HCT116 (cell line): ENCODE data around the gene RARG. TPM values are rescaled to one million over a fixed set of nuclear protein-coding genes. Genes with fewer than 3 reads are reported as not detected.

ENCODE experiments used
- ATAC-seq: fragments of 200-7000 bp; cut with Tn5 transposase; 2 replicates; pipeline ENCODE4 v1.9.1; 2020; ENCODE audit warnings: mild to moderate bottlenecking, moderate library complexity
- BruUV-seq: library from RNA; stranded (reverse); fragments of 400-500 nt; replicated peaks from 2 replicates; lab custom pipeline; 2021; lab: Mats Ljungman, UMichigan
- CTCF ChIA-PET: fragments of 300-600 bp; sonication (Branson Sonifier 250); formaldehyde crosslinking; loops from one replicate; lab custom pipeline; 2021; ENCODE audit warnings: antibody characterized with exemption; lab: Charles Lee
- POLR2A ChIA-PET: fragments of 300-600, 350-600 bp; sonication (Branson Sonifier 250); formaldehyde crosslinking; loops from one replicate; lab custom pipeline; 2021; ENCODE audit warnings: antibody characterized with exemption; lab: Charles Lee
- RAD21 ChIA-PET, 2 experiments: fragments of 300-600 bp; sonication (Branson Sonifier 250); formaldehyde crosslinking; loops; one replicate each; lab custom pipeline; 2023; ENCODE audit warnings: low total read pairs in 2 of 2; ENCODE audit not compliant: uncharacterized antibody in 2 of 2, unreplicated experiment in 2 of 2, low non-redundant PET in 1 of 2; lab: Charles Lee
- DNase-seq: peaks from one replicate; pipeline ENCODE4 v3.0.0-alpha.2; 2010; ENCODE audit warnings: low read depth, low spot score
- H2AFZ ChIP-seq: fragments of 200-600 bp; shearing (Covaris generic), sonication (generic); 2 replicates; pipeline ENCODE4 v1.6.1; 2017; ENCODE audit warnings: low read depth, mixed run types, mixed read lengths, antibody characterized with exemption, low read length; ENCODE audit not compliant: poor library complexity, severe bottlenecking
- H3K27ac ChIP-seq: 2 replicates; pipeline ENCODE4 v1.5.1; 2012; ENCODE audit warnings: low read depth, low read length
- H3K27me3 ChIP-seq: fragments of 200-600 bp; sonication (generic); 2 replicates; pipeline ENCODE4 v1.6.1; 2016; ENCODE audit warnings: mixed run types, low read length, mixed read lengths; ENCODE audit not compliant: insufficient read depth
- H3K36me3 ChIP-seq, 2 experiments: fragments of 200-500 bp in 1 of 2; fragments of 200-600 bp in 1 of 2; sonication (Bioruptor generic) in 1 of 2; sonication (generic) in 1 of 2; 2 replicates each; pipeline versions ENCODE4 v1.5.1 to v1.6.1; 2014 to 2016; ENCODE audit warnings: low read length in 2 of 2, inconsistent platforms in 1 of 2, mixed read lengths in 1 of 2, mixed run types in 1 of 2; ENCODE audit not compliant: insufficient read depth in 2 of 2, control insufficient read depth in 1 of 2
- H3K4me1 ChIP-seq, 2 experiments: fragments of 200-600 bp in 1 of 2; sonication (generic) in 1 of 2; 2 replicates each; pipeline versions ENCODE4 v1.5.1 to v1.6.1; 2012 to 2017; ENCODE audit warnings: low read length in 2 of 2, inconsistent platforms in 1 of 2, mild to moderate bottlenecking in 1 of 2, mixed read lengths in 1 of 2, mixed run types in 1 of 2, moderate library complexity in 1 of 2; ENCODE audit not compliant: insufficient read depth in 2 of 2, control insufficient read depth in 1 of 2
- H3K4me2 ChIP-seq: fragments of 200-600 bp; sonication (generic); 2 replicates; pipeline ENCODE4 v1.6.1; 2017; ENCODE audit warnings: mixed run types, low read length, mixed read lengths
- H3K4me3 ChIP-seq, 2 experiments: fragments of 200-600 bp in 1 of 2; sonication (generic) in 1 of 2; replicated peaks in 1 of 2; 2 replicates each; pipeline ENCODE4 v1.5.1; 2011 to 2016; ENCODE audit warnings: low read length in 2 of 2, control low read depth in 1 of 2, low read depth in 1 of 2, mild to moderate bottlenecking in 1 of 2, mixed read lengths in 1 of 2, mixed run types in 1 of 2
- H3K79me2 ChIP-seq: fragments of 200-600 bp; sonication (generic); 2 replicates; pipeline ENCODE4 v1.6.1; 2017; ENCODE audit warnings: mild to moderate bottlenecking, mixed run types, low read length, moderate library complexity, mixed read lengths; ENCODE audit not compliant: insufficient read depth
- H3K9ac ChIP-seq: fragments of 200-600 bp; sonication (generic); 2 replicates; pipeline ENCODE4 v1.6.1; 2016; ENCODE audit warnings: low read length, mixed read lengths
- H3K9me2 ChIP-seq: fragments of 200-600 bp; sonication (generic), shearing (Covaris generic); 2 replicates; pipeline ENCODE4 v1.6.1; 2017; ENCODE audit warnings: mixed run types, mild to moderate bottlenecking, moderate library complexity; ENCODE audit not compliant: insufficient read depth
- H3K9me3 ChIP-seq, 2 experiments: fragments of 200-500 bp in 1 of 2; fragments of 200-600 bp in 1 of 2; sonication (Bioruptor generic) in 1 of 2; sonication (generic) in 1 of 2; 2 replicates each; pipeline ENCODE4 v1.6.1; 2014 to 2017; ENCODE audit warnings: low read length in 2 of 2, mixed read lengths in 2 of 2, inconsistent platforms in 1 of 2, low read depth in 1 of 2, mild to moderate bottlenecking in 1 of 2, mixed run types in 1 of 2, moderate library complexity in 1 of 2; ENCODE audit not compliant: control insufficient read depth in 1 of 2, insufficient read depth in 1 of 2
- H4K20me1 ChIP-seq: fragments of 200-600 bp; sonication (generic), shearing (Covaris generic); 2 replicates; pipeline ENCODE4 v1.6.1; 2017; ENCODE audit warnings: mixed run types, mild to moderate bottlenecking, moderate library complexity; ENCODE audit not compliant: insufficient read depth
- CBX3 ChIP-seq: IDR thresholded peaks from 2 replicates; pipeline ENCODE4 v1.6.1; 2012; ENCODE audit warnings: low read depth
- CTCF ChIP-seq, 3 experiments: fragments of 200-600 bp in 1 of 3; sonication (generic) in 1 of 3; IDR thresholded peaks in 2 of 3; conservative IDR thresholded peaks in 1 of 3; 2 replicates each; pipeline ENCODE4 v1.5.1; 2012 to 2017; ENCODE audit warnings: low read depth in 2 of 3, low read length in 2 of 3, antibody characterized with exemption in 1 of 3, borderline replicate concordance in 1 of 3, control low read depth in 1 of 3, mild to moderate bottlenecking in 1 of 3, mixed read lengths in 1 of 3, mixed run types in 1 of 3, moderate library complexity in 1 of 3; ENCODE audit not compliant: insufficient read depth in 1 of 3
- EGR1 ChIP-seq: IDR thresholded peaks from 2 replicates; pipeline ENCODE4 v1.6.1; 2012; ENCODE audit warnings: low read depth
- ELF1 ChIP-seq: IDR thresholded peaks from 2 replicates; pipeline ENCODE4 v1.6.1; 2012; ENCODE audit warnings: low read depth, borderline replicate concordance
- EZH2 ChIP-seq: fragments of 200-600 bp; sonication (generic); IDR thresholded peaks from 2 replicates; pipeline ENCODE4 v1.6.1; 2017; ENCODE audit warnings: antibody characterized with exemption, mixed run types
- EZH2phosphoT487 ChIP-seq: fragments of 200-600 bp; IDR thresholded peaks from 2 replicates; pipeline ENCODE4 v1.6.1; 2018; ENCODE audit warnings: antibody characterized with exemption, borderline replicate concordance
- POLR2A ChIP-seq: IDR thresholded peaks from 2 replicates; pipeline ENCODE4 v1.7.0; 2011; ENCODE audit warnings: borderline replicate concordance; ENCODE audit not compliant: insufficient read depth, insufficient read length; ENCODE audit errors: extremely low read depth
- RAD21 ChIP-seq: IDR thresholded peaks from 2 replicates; pipeline ENCODE4 v1.6.1; 2012; ENCODE audit warnings: low read depth, mild to moderate bottlenecking
- SIN3A ChIP-seq: IDR thresholded peaks from 2 replicates; pipeline ENCODE4 v1.6.1; 2012; ENCODE audit warnings: low read depth
- SRF ChIP-seq: IDR thresholded peaks from 2 replicates; pipeline ENCODE4 v1.6.1; 2012; ENCODE audit warnings: low read depth
- TCF7L2 ChIP-seq: IDR thresholded peaks from 2 replicates; pipeline ENCODE4 v1.7.0; 2011; ENCODE audit warnings: borderline replicate concordance, inconsistent platforms; ENCODE audit not compliant: insufficient read depth, insufficient read length; ENCODE audit errors: extremely low read depth
- ZFX ChIP-seq: fragments of 450-650 bp; IDR thresholded peaks from 2 replicates; pipeline ENCODE4 v1.6.1; 2017
- intact Hi-C: fragments of 100-400 bp; cut with micrococcal nuclease; formaldehyde crosslinking; loops from 2 replicates; pipeline ENCODE4 v1.10.0; 2022
- total RNA-seq: library from RNA; stranded (reverse); gene quantifications from one replicate; pipeline ENCODE4 v1.2.1, GENCODE V29; 2021; ENCODE audit not compliant: unreplicated experiment

The RARG gene
- total RNA-seq, 1 experiment from 2014 or later, result 68.9 TPM

DNA sequence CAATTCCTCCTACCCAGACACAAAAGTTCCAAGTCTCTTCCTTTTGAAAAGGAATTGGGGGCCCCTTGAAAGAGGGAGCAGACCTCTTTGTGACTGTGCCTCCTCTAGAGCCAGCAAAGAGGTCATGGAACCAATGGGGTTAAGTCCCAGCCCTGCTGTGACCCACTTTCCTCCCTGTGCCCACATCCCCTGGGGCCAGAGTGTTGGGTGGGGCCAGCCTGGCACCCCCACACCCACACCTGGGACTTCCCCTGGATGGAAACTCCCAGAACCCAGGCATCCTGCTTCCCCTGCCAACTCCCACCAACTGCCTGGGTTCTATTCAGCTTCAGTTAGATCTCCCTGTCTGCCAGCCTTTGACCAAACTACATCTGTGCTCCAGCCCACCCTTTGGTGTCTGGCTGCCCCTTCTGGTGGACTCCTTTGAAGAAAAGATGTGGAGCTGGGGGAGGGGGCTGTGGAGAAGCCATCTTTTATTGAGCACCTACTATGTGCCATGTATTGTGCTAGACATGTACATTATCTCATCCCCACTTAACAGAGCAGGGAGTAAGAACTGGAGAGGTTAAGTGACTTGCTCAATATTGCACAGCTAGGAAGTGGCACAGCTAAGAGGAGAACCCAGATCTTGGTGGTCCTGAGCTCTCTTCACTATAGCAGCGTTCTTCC lies 4.6 kb upstream of the RARG start (continued):
- TF ChIP-seq EZH2 (no peak), CBX3 (no peak), EGR1 (no peak), EZH2phosphoT487 (no peak), ELF1 (no peak)

DNA sequence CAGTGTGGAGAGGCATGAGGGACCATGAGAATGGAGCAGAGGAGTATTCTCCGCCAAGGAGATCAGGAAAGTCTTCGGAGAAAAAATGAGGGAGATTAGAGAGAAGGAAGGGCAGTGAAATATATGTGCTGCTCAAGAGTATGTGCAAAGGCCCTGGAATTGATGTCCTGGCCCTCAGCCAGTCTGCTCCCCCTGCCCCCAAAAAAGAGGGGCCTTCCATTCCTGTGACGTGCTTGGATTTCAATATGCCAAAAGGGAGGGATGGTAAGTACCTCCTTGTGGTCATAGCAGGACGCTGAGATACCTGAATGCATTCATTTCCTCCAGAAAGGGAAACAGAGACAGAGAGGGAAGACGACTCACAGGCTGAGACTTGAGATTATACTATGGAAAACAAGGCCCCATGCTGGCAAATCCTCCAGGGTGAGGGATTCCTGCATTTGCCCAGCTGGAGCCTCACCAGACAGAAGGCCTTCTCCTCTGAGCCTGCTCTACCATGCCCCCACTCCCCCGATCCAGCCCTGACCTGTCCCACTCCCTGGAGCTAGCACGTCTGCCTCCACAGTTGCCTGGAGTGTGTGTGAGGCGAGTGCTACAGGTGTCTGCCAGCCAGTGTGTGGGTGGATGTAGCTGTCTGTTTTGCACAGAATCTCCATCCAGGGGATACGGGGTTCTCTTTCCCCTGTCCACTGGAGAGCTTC lies 3.9 kb upstream of the RARG start:
- no TSS peak for BruUV-seq
- RAD21 ChIA-PET, result no interaction called here
- Histone ChIP-seq H4K20me1 (no peaks in the 10 kb centered on the region), H3K27ac (no peak overlapping the region), H3K27me3 (no peaks in the 10 kb centered on the region), H3K36me3 (no peaks in the 10 kb centered on the region), H3K79me2 (no peaks in the 10 kb centered on the region; the same call in 1 of the 2 replicates), H3K4me1 (peaks cover 34 to 54% of the 10 kb centered on the region in 2 experiments), H3K9me3 (no peaks in the 10 kb centered on the region), H3K4me2 (no peak overlapping the region)
- no peak for TF ChIP-seq SIN3A
- TF ChIP-seq RAD21, result no peak
- TF ChIP-seq, all 23 proteins: peak for 0
- DNase-seq (no peak), ATAC-seq (no peak)
- Histone ChIP-seq H2AFZ (no peak overlapping the region), H3K9me2 (no peaks in the 10 kb centered on the region), H3K9ac (no peak overlapping the region), H3K4me3 (no peak overlapping the region)
- intact Hi-C loops, result no loop called here
- ChIA-PET POLR2A (no interaction called here), CTCF (interaction anchor here (1.1 kb wide), 1 partner anchor 15 kb away, joined by 3 read pairs; no protein-coding TSS in a partner anchor)

DNA sequence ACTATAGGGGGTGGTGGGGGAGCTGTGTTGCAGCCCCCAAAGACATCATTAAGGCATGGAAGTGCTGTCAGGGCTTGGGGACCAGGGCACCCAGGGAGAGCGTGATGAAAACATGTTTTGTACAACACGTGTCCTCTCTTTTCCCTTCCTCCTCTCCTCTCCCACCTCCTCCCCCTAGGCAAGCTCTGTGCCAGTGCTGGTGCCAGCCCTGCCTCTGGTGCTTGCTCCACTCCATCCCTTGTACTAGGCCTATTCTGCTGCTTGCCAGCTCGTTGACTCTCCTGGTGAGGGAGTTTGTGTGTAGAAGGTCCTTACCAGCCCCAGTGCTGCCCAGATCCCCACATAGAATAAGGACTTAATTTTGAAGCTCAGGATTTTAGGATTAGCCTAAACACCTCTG lies 3.2 kb upstream of the RARG start:
- no peak for ATAC-seq
- Histone ChIP-seq H3K36me3 (no peaks in the 10 kb centered on the region), H4K20me1 (no peaks in the 10 kb centered on the region), H3K79me2 (no peaks in the 10 kb centered on the region; the same call in 1 of the 2 replicates), H3K4me3 (no peak overlapping the region), H3K9ac (no peak overlapping the region), H3K9me3 (no peaks in the 10 kb centered on the region), H3K27ac (no peak overlapping the region), H3K4me1 (peaks cover 40 to 61% of the 10 kb centered on the region in 2 experiments), H3K4me2 (no peak overlapping the region), H2AFZ (no peak overlapping the region), H3K9me2 (no peaks in the 10 kb centered on the region), H3K27me3 (no peaks in the 10 kb centered on the region)
- DNase-seq, result no peak
- CTCF ChIA-PET, result interaction anchor here (1.4 kb wide), 1 partner anchor 21 kb away, joined by 5 read pairs; no protein-coding TSS in a partner anchor
- RAD21 ChIA-PET, result no interaction called here
- TF ChIP-seq CTCF (IDR thresholded peaks at IDR 0.05 in 2 of 3, conservative IDR thresholded peaks at IDR 0.05 in 1 of 3; ENCODE audit: borderline replicate concordance in 1 of 3, insufficient read depth in 1 of 3, low read depth in 2 of 3, low read length in 2 of 3), result no peak
- TF ChIP-seq TCF7L2, result no peak
- TF ChIP-seq POLR2A, result no peak
- no peak for TF ChIP-seq ZFX
- no peak for TF ChIP-seq SRF
- intact Hi-C loops, result no loop called here
- no TSS peak for BruUV-seq
- POLR2A ChIA-PET, result no interaction called here
